ENCODE measurements around the gene ERFE.

- TF ChIP-seq CTCF (IDR thresholded peaks at IDR 0.05; ENCODE audit: poor library complexity, severe bottlenecking), result no peak
- TF ChIP-seq EP300 (conservative IDR thresholded peaks at IDR 0.05; ENCODE audit: poor library complexity, severe bottlenecking), result no peak
- TF ChIP-seq REST (IDR thresholded peaks at IDR 0.05; ENCODE audit: borderline replicate concordance), result no peak
Observed at GRCh38 chr2:238145851-238146250, 12.9 kb upstream of the ERFE start.

Data from neural cell (in vitro differentiated cells).